Liver (tissue), 9 donors: ENCODE data around the gene MAP4K3. TPM values are rescaled to one million over a fixed set of nuclear protein-coding genes. Genes with fewer than 3 reads are reported as not detected.

Experiments
- DNase-seq: peaks from one replicate; pipeline ENCODE4 v3.0.0-alpha.2; 2017; ENCODE audit warnings: low spot score
- H3K27ac ChIP-seq, 2 donors: one replicate each; pipeline ENCODE4 v1.7.0; 2013; ENCODE audit warnings: inconsistent platforms in 2 of 2, low read length in 2 of 2, control low read depth in 1 of 2, low read depth in 1 of 2, mild to moderate bottlenecking in 1 of 2
- H3K27me3 ChIP-seq, 4 donors: one replicate each; pipeline versions ENCODE4 v1.6.1 to v1.7.0; 2013; ENCODE audit warnings: low read length in 3 of 4, inconsistent platforms in 1 of 4, mild to moderate bottlenecking in 1 of 4, moderate library complexity in 1 of 4; ENCODE audit not compliant: control insufficient read depth in 4 of 4, insufficient read depth in 4 of 4
- H3K36me3 ChIP-seq, 4 donors: one replicate each; pipeline versions ENCODE4 v1.6.1 to v1.7.0; 2013; ENCODE audit warnings: low read length in 3 of 4, mild to moderate bottlenecking in 3 of 4, low read depth in 1 of 4, moderate library complexity in 1 of 4; ENCODE audit not compliant: control insufficient read depth in 4 of 4, insufficient read depth in 3 of 4
- H3K4me1 ChIP-seq, 4 donors: one replicate each; pipeline versions ENCODE4 v1.6.1 to v1.7.0; 2013; ENCODE audit warnings: low read length in 3 of 4, mild to moderate bottlenecking in 3 of 4, moderate library complexity in 1 of 4; ENCODE audit not compliant: control insufficient read depth in 4 of 4, insufficient read depth in 4 of 4
- H3K4me3 ChIP-seq, 3 donors: one replicate each; pipeline versions ENCODE4 v1.6.1 to v1.7.0; 2013; ENCODE audit warnings: low read length in 3 of 3, control low read depth in 1 of 3, low read depth in 1 of 3, mild to moderate bottlenecking in 1 of 3
- H3K9ac ChIP-seq, 2 donors: one replicate each; pipeline ENCODE4 v1.7.0; 2013; ENCODE audit warnings: low read length in 2 of 2, mild to moderate bottlenecking in 2 of 2, moderate library complexity in 2 of 2, control low read depth in 1 of 2, low read depth in 1 of 2
- H3K9me3 ChIP-seq, 4 donors: one replicate each; pipeline versions ENCODE4 v1.6.1 to v1.7.0; 2013; ENCODE audit warnings: low read length in 3 of 4; ENCODE audit not compliant: control insufficient read depth in 4 of 4
- ATF3 ChIP-seq: IDR thresholded peaks from 2 replicates; pipeline ENCODE4 v1.6.1; 2016; ENCODE audit warnings: antibody characterized with exemption
- EGR1 ChIP-seq, 2 donors: IDR thresholded peaks; 2 replicates each; pipeline ENCODE4 v1.6.1; 2016 to 2018; ENCODE audit warnings: antibody characterized with exemption in 2 of 2, low read depth in 2 of 2
- FOXA1 ChIP-seq: IDR thresholded peaks from 2 replicates; pipeline ENCODE4 v1.6.1; 2016; ENCODE audit warnings: antibody characterized with exemption
- FOXA2 ChIP-seq: IDR thresholded peaks from 2 replicates; pipeline ENCODE4 v1.6.1; 2016; ENCODE audit warnings: antibody characterized with exemption
- GABPA ChIP-seq, 2 donors: IDR thresholded peaks in 1 of 2; conservative IDR thresholded peaks in 1 of 2; 2 replicates each; pipeline ENCODE4 v1.6.1; 2016; ENCODE audit warnings: antibody characterized with exemption in 2 of 2, mild to moderate bottlenecking in 1 of 2, moderate library complexity in 1 of 2
- HNF4A ChIP-seq, 2 donors: conservative IDR thresholded peaks; 2 replicates each; pipeline ENCODE4 v1.6.1; 2016; ENCODE audit warnings: antibody characterized with exemption in 2 of 2, mild to moderate bottlenecking in 2 of 2
- HNF4G ChIP-seq: IDR thresholded peaks from 2 replicates; pipeline ENCODE4 v1.6.1; 2016; ENCODE audit warnings: antibody characterized with exemption
- JUND ChIP-seq, 2 donors: IDR thresholded peaks; 2 replicates each; pipeline ENCODE4 v1.6.1; 2016; ENCODE audit warnings: antibody characterized with exemption in 2 of 2
- NR2F2 ChIP-seq: IDR thresholded peaks from 2 replicates; pipeline ENCODE4 v1.6.1; 2016; ENCODE audit warnings: antibody characterized with exemption
- RAD21 ChIP-seq, 2 donors: IDR thresholded peaks; 2 replicates each; pipeline ENCODE4 v1.6.1; 2016; ENCODE audit warnings: antibody characterized with exemption in 2 of 2, mild to moderate bottlenecking in 2 of 2
- RXRA ChIP-seq, 2 donors: IDR thresholded peaks; 2 replicates each; pipeline ENCODE4 v1.6.1; 2017 to 2018; ENCODE audit warnings: antibody characterized with exemption in 2 of 2, mild to moderate bottlenecking in 1 of 2
- SP1 ChIP-seq: IDR thresholded peaks from 2 replicates; pipeline ENCODE4 v1.6.1; 2018; ENCODE audit warnings: antibody characterized with exemption, mild to moderate bottlenecking
- TAF1 ChIP-seq: conservative IDR thresholded peaks from 2 replicates; pipeline ENCODE4 v1.6.1; 2016; ENCODE audit warnings: antibody characterized with exemption, mild to moderate bottlenecking
- YY1 ChIP-seq: IDR thresholded peaks from 2 replicates; pipeline ENCODE4 v1.6.1; 2016; ENCODE audit warnings: antibody characterized with exemption, mild to moderate bottlenecking
- ZBTB33 ChIP-seq: IDR thresholded peaks from 2 replicates; pipeline ENCODE4 v1.6.1; 2016; ENCODE audit warnings: antibody characterized with exemption
- WGBS: extraction: QIAGEN DNeasy Blood & Tissue Kit; methylation state at CpG from one replicate; pipeline ENCODE4 v1.1.7; 2013; 5-methylcytosine and 5-hydroxymethylcytosine counted together
- polyA plus RNA-seq, 2 donors: library from polyadenylated mRNA; stranded (reverse) in 1 of 2; unstranded in 1 of 2; fragments of 200-250 nt in 1 of 2; fragments of >200 nt in 1 of 2; fragmentation: Nextera tagmentation in 1 of 2; extraction: Ambion mirVana in 1 of 2; gene quantifications; one replicate each; pipeline versions ENCODE4 v1.2.1 to v1.2.3, GENCODE V29; 2013 to 2015
- total RNA-seq, 2 donors: library from RNA; depleted of rRNA; stranded (reverse); fragments of >200 nt; gene quantifications; one replicate each; pipeline ENCODE4 v1.2.3, GENCODE V29; 2014
- TF ChIP-seq, protein P1 (sequence below): IDR thresholded peaks from 2 replicates; pipeline ENCODE4 v1.6.1; 2016; ENCODE audit warnings: antibody characterized with exemption
- TF ChIP-seq, protein P2 (sequence below): fragments of 150-350 bp; IDR thresholded peaks from 2 replicates; pipeline ENCODE4 v1.5.1; 2017; ENCODE audit warnings: improper control_type of control experiment, low read depth, low read length; ENCODE audit not compliant: missing input control
- TF ChIP-seq, protein P3 (sequence below): IDR thresholded peaks from 2 replicates; pipeline ENCODE4 v1.6.1; 2016; ENCODE audit warnings: antibody characterized with exemption, mild to moderate bottlenecking
- donor health status: healthy.
- donor health status: healthy.
- donor health status: healthy.
- donor health status: healthy.
- donor health status: healthy.

MAP4K3 gene
- total and polyA plus RNA-seq, 4 donors: 6.2 to 23.8 (median 10.9) TPM

DNA sequence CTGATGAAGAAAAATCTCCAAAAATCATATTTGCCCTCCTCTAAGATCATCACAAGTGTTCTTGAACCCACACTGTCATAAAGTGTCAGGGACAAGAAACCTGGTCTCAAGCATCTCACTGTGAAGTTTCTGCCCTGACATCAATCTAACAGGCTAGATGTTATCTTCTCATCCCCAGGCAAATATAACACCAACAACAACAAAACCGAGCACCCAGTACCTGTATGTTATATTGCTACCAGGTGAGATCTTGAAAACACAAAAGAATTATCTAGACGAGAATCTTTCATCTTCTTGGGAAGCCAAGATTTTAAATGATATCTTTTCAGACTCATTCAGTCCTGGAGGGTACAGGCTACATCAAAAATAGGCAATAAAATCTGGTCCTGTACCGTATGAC, 8.8 kb upstream of the MAP4K3 start:
- DNase-seq: no peak
- peaks cover 0 to 9% (median 1%) of the 10 kb centered on the region in 4 donors for H3K36me3 ChIP-seq
- no peaks in the 10 kb centered on the region for H3K27me3 ChIP-seq
- no peak overlapping the region for H3K27ac ChIP-seq
- WGBS: 96% methylated on average over 3 of the region's 3 CpGs
- H3K9ac ChIP-seq: no peak overlapping the region
- no peaks in the 10 kb centered on the region for H3K9me3 ChIP-seq
- TF ChIP-seq TAF1 (no peak), FOXA2 (no peak), EGR1 (IDR thresholded peaks at IDR 0.05; ENCODE audit: low read depth in 2 of 2) (no peak), FOXA1 (no peak), GABPA (IDR thresholded peaks at IDR 0.05 in 1 of 2, conservative IDR thresholded peaks at IDR 0.05 in 1 of 2) (no peak), ATF3 (no peak), SP1 (no peak), RXRA (IDR thresholded peaks at IDR 0.05) (no peak)
- TF ChIP-seq, protein P1, sequence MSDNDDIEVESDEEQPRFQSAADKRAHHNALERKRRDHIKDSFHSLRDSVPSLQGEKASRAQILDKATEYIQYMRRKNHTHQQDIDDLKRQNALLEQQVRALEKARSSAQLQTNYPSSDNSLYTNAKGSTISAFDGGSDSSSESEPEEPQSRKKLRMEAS: no peak
- TF ChIP-seq, protein P2, sequence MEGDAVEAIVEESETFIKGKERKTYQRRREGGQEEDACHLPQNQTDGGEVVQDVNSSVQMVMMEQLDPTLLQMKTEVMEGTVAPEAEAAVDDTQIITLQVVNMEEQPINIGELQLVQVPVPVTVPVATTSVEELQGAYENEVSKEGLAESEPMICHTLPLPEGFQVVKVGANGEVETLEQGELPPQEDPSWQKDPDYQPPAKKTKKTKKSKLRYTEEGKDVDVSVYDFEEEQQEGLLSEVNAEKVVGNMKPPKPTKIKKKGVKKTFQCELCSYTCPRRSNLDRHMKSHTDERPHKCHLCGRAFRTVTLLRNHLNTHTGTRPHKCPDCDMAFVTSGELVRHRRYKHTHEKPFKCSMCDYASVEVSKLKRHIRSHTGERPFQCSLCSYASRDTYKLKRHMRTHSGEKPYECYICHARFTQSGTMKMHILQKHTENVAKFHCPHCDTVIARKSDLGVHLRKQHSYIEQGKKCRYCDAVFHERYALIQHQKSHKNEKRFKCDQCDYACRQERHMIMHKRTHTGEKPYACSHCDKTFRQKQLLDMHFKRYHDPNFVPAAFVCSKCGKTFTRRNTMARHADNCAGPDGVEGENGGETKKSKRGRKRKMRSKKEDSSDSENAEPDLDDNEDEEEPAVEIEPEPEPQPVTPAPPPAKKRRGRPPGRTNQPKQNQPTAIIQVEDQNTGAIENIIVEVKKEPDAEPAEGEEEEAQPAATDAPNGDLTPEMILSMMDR: no peak
- no peak overlapping the region for H3K4me3 ChIP-seq
- H3K4me1 ChIP-seq: no peaks in the 10 kb centered on the region

- no peak for TF ChIP-seq NR2F2
- TF ChIP-seq, protein P2: no peak
- TF ChIP-seq RAD21 (IDR thresholded peaks at IDR 0.05): no peak
- no peak for TF ChIP-seq HNF4A (conservative IDR thresholded peaks at IDR 0.05)
- TF ChIP-seq, protein P1: no peak
- TF ChIP-seq FOXA2: no peak
- no peak for TF ChIP-seq GABPA (IDR thresholded peaks at IDR 0.05 in 1 of 2, conservative IDR thresholded peaks at IDR 0.05 in 1 of 2)
- TF ChIP-seq ZBTB33: no peak
- TF ChIP-seq, protein P3, sequence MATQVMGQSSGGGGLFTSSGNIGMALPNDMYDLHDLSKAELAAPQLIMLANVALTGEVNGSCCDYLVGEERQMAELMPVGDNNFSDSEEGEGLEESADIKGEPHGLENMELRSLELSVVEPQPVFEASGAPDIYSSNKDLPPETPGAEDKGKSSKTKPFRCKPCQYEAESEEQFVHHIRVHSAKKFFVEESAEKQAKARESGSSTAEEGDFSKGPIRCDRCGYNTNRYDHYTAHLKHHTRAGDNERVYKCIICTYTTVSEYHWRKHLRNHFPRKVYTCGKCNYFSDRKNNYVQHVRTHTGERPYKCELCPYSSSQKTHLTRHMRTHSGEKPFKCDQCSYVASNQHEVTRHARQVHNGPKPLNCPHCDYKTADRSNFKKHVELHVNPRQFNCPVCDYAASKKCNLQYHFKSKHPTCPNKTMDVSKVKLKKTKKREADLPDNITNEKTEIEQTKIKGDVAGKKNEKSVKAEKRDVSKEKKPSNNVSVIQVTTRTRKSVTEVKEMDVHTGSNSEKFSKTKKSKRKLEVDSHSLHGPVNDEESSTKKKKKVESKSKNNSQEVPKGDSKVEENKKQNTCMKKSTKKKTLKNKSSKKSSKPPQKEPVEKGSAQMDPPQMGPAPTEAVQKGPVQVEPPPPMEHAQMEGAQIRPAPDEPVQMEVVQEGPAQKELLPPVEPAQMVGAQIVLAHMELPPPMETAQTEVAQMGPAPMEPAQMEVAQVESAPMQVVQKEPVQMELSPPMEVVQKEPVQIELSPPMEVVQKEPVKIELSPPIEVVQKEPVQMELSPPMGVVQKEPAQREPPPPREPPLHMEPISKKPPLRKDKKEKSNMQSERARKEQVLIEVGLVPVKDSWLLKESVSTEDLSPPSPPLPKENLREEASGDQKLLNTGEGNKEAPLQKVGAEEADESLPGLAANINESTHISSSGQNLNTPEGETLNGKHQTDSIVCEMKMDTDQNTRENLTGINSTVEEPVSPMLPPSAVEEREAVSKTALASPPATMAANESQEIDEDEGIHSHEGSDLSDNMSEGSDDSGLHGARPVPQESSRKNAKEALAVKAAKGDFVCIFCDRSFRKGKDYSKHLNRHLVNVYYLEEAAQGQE: no peak
- no peak for TF ChIP-seq RXRA (IDR thresholded peaks at IDR 0.05)
- TF ChIP-seq SP1: no peak
- TF ChIP-seq TAF1: no peak
- TF ChIP-seq JUND (IDR thresholded peaks at IDR 0.05): no peak
- TF ChIP-seq FOXA1: no peak
- TF ChIP-seq ATF3: no peak
- no peak for TF ChIP-seq HNF4G
- no peak for TF ChIP-seq YY1
- no peak for TF ChIP-seq EGR1 (IDR thresholded peaks at IDR 0.05; ENCODE audit: low read depth in 2 of 2)
- no peak for DNase-seq
- Histone ChIP-seq H3K4me3 (no peak overlapping the region), H3K4me1 (peaks cover 0 to 7% (median 0%) of the 10 kb centered on the region in 4 donors), H3K27ac (no peak overlapping the region), H3K27me3 (no peaks in the 10 kb centered on the region), H3K9me3 (no peaks in the 10 kb centered on the region), H3K9ac (no peak overlapping the region), H3K36me3 (peaks cover 0 to 9% (median 1%) of the 10 kb centered on the region in 4 donors)
- WGBS: 96% methylated on average over 1 of the region's 1 CpG
Observed at GRCh38 chr2:39443009-39443408, 5.9 kb upstream of the MAP4K3 start.
